ENCODE measurements around the gene SLC6A4. TPM values are rescaled to one million over a fixed set of nuclear protein-coding genes. Genes with fewer than 3 reads are reported as not detected.

Gene SLC6A4
- total and polyA plus RNA-seq, 4 donors: 0.05 to 0.70 TPM; not detected in 2

- Histone ChIP-seq H3K36me3 (ENCODE audit: control insufficient read depth in 4 of 4, insufficient read depth in 3 of 4, low read depth in 1 of 4, low read length in 3 of 4) (no peaks in the 10 kb centered on the region), H3K9me3 (ENCODE audit: control insufficient read depth in 4 of 4, low read length in 3 of 4) (no peaks in the 10 kb centered on the region), H3K27ac (ENCODE audit: low read depth in 1 of 2, low read length in 2 of 2) (no peak overlapping the region), H3K4me1 (ENCODE audit: control insufficient read depth in 4 of 4, insufficient read depth in 4 of 4, low read length in 3 of 4) (peaks cover 11 to 17% (median 16%) of the 10 kb centered on the region in 4 donors), H3K9ac (ENCODE audit: low read depth in 1 of 2, low read length in 2 of 2) (no peak overlapping the region), H3K4me3 (ENCODE audit: low read depth in 1 of 3, low read length in 3 of 3) (no peak overlapping the region), H3K27me3 (ENCODE audit: control insufficient read depth in 4 of 4, insufficient read depth in 4 of 4, low read length in 3 of 4) (no peaks in the 10 kb centered on the region)
- TF ChIP-seq FOXA1 (IDR thresholded peaks at IDR 0.05) (no peak), TAF1 (conservative IDR thresholded peaks at IDR 0.05) (no peak), SP1 (IDR thresholded peaks at IDR 0.05) (no peak), HNF4A (conservative IDR thresholded peaks at IDR 0.05) (no peak), ZBTB33 (IDR thresholded peaks at IDR 0.05) (no peak), ATF3 (IDR thresholded peaks at IDR 0.05) (no peak), JUND (IDR thresholded peaks at IDR 0.05) (no peak), RXRA (IDR thresholded peaks at IDR 0.05) (no peak), REST (IDR thresholded peaks at IDR 0.05) (no peak), HNF4G (IDR thresholded peaks at IDR 0.05) (no peak), GABPA (IDR thresholded peaks at IDR 0.05 in 1 of 2, conservative IDR thresholded peaks at IDR 0.05 in 1 of 2) (no peak), RAD21 (IDR thresholded peaks at IDR 0.05) (no peak), CTCF (IDR thresholded peaks at IDR 0.05; ENCODE audit: low read depth, low read length, missing input control) (no peak), YY1 (IDR thresholded peaks at IDR 0.05) (no peak), NR2F2 (IDR thresholded peaks at IDR 0.05) (no peak), MAX (IDR thresholded peaks at IDR 0.05) (no peak), FOXA2 (IDR thresholded peaks at IDR 0.05) (no peak), EGR1 (IDR thresholded peaks at IDR 0.05; ENCODE audit: low read depth in 2 of 2) (no peak)
- WGBS: 74% methylated on average over 11 of the region's 11 CpGs
- DNase-seq (ENCODE audit: low spot score): no peak
Measured at GRCh38 chr17:30232824-30233427, 2.6 kb downstream of the SLC6A4 start.

All from liver (tissue), 9 donors.